HG03066 (cell line): ENCODE results near the gene C4orf46.

Experiments used
- ATAC-seq: cut with Tn5 transposase; IDR thresholded peaks from one replicate; pipeline ENCODE4 v1.9.1; 2021; ENCODE audit warnings: low read depth; ENCODE audit not compliant: unreplicated experiment

C4orf46 gene

DNA sequence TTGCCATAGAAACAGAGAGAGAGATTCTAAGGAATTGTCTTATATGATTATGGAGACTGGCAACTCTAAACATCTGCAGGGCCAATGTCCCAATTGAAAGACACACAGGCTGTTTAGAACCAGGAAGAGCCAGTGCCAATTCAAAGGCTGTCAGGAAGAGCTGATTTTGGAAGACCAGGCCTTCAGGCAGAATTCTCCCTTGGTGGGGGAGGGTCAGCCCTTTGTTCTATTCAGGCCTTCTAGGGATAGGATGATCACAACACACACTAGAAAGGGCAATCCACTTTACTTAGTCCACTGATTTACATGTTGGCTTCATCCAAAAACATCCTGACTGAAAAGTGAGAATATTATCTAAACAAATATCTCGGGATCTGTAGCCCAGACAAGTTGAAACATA is 15.2 kb downstream of the C4orf46 start:
- ATAC-seq = no peak

DNA sequence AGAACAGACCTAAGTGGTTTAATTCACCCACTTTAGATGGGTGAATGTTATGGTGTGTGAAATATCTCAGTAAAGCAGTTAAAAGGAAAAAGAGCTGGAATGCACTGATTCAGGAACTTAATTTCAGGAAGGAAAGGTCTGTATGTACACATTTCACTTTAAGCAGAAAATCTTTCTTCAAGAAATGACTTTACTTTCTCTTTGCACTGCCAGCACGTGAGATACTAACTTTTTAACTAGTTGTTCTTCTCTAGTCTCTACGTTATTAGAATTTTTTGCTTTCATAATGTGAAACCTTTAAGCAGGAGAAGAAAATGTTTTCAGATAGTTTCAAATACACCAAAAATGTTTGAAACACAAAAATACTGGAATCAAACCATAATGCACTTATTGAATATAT is 18.8 kb downstream of the C4orf46 start:
- no peak for ATAC-seq

DNA sequence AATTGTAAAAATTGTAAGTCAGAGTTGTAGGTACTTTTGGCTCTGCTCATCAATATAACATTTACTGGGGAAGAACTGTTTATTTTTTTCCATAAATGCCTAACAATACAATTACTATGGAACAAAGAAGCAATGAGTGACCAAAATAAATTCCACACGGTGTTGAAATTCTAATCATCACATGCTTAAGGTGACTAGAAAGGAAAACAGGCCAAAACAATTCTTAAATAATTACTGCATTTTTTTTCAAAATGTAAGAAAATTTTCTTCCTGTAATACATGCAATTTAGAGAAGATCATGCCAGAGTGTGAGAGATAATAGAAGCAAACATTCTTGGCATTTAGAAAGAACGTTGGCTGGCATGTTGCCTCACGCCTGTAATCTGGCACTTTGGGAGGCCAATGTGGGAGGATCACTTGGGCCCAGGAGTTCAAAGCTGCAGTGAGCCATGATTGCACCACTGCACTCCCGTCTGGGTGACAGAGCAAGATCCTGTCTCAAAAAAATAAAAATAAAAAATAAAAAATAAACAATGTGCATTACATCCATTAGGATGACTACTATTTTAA is 22.5 kb downstream of the C4orf46 start:
- ATAC-seq = no peak

DNA sequence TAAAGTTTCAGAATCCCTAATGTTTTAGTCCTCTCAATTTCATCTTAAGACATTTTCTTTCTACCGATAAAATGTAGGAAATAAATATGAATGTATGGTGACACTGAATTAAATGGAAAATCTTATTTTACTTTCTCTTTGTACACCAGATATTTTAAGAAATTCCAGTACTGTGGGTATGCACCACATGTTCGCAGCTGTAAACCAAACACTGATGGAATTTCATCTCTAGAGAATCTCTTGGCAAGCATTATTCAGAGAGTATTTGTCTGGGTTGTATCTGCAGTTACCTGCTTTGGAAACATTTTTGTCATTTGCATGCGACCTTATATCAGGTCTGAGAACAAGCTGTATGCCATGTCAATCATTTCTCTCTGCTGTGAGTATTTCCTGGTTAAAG is 26.9 kb downstream of the C4orf46 start:
- ATAC-seq = no peak

DNA sequence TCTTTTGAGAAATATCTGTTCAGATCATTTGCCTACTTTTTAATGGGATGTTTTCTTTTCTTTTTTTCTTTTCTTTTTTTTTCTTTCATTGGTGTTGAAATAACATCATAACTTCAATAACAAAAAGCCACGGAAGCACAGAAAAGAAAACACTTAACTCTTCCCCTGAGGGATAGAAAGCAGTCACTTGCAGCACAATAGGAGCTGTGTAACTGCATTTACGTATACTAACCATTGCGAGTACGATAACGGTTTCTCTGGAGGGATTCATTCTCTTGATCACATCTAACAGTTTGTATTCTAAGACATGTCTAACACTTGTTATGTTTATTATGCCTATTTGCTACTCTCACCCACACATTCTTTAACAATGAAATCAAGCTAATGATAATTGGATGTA is 27.3 kb downstream of the C4orf46 start:
- no peak for ATAC-seq

DNA sequence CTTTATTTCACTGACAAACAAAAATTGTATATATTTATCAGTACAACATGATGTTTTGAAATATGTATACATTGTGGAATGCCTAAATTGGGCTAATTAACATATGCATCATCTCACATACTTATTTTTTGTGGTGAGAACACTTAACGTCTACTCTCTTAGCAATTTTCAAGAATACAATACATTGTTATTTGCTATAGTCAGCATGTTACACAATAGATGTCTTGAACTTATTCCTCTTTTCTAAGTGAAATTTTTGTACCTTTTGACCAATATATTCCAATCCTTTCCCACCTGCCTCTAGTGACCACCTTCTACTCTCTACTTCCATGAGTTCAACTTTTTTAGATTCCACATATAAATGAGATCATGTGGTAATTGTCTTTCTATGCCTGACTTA is 35.1 kb downstream of the C4orf46 start:
- no peak for ATAC-seq

DNA sequence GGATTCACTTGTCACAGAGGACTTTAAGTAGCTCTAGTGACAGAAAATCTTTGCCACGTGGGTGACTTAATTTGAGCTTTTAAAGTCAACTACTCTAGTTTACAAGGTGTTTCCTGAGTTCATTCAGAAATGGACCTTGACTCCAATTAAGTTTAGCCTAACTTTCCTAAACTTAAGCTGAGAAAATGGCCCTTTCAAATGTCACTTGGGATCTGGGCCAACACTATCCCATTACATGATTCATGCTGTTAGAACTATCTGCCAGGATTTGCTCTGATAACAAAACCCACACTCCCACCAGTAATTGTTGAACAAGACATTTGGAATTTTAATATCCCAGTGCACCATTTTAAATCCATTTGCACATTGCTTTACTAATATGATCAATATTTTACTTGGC is 40.8 kb downstream of the C4orf46 start:
- no peak for ATAC-seq

DNA sequence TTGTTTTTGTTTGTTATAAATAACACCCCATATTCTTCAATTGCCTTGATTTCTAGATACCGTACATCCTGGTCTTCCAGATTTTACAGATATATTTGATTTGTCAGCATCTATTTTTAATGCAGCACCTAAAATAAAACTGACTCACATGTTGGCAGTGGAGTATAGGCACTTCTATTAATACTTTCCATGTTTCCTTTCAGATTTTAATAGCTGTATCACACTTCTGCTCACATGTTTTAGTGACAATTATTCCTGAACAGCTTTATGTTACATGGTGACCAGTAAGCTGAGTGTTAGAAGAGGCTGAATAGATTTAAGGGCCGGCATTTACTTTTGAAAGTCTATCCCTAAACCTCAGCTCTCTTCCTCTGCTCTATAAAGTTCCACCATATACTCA is 46.1 kb downstream of the C4orf46 start:
- no peak for ATAC-seq

DNA sequence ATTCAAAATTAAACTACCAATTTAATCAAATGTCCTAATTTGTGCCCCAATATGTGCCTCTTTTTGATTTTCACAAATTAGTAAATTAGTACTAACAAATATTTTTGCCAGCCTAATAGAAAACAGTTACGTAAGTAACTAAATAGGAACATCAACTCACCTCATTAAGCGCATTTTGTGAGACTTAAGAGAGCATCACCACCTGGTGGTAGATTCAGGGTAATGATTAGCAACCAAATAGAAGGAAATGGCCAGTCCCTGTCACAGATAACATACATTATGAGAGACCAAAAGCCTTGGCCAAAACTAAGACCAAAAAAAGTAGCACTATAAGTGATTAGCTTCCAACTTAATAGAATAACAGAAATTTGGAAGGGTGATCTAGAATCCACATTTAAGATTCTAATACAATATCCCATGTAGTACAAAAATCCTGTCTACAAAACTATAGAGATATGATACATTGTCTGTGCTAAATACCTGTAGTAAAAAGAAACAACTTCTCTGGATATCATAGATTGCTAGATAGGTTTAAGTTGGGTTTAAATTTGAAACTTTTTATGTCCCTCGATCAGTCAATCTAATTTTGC is 46.7 kb downstream of the C4orf46 start:
- peak; percentile 89 for ATAC-seq

DNA sequence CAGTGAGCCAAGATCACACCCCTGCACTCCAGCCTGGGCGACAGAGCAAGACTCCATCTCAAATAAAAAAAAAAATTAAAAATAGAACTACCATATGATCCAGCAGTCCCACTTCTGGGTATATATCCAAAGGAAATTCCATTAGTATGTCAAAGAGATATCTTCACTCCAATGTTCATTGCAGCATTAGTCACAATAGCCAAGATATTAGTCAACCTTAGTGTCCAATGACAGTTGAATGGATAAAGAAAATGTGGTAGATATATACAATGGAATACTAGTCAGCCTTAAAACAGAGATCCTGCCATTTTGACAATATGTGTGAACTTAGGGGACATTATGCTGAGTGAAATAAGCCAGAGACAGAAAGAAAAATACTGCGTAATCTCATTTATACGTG is 49.4 kb downstream of the C4orf46 start:
- ATAC-seq = no peak

DNA sequence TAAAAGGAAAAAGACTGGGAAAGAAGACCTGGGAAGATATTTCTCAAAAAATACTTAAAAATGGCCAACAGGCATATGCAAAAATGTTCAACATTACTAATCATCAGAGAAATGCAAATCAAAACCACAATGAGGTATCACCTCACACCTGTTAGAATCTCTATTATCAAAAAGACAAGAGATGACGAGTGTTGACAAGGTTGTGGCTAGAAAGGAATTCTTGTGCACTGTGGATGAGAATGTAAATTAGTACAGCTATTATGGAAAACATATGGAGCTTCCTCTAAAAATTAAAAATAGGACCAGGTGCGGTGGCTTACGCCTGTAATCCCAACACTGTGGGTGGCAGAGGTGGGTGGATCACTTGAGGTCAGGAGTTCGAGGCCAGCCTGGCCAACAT is 50.0 kb downstream of the C4orf46 start:
- no peak for ATAC-seq

DNA sequence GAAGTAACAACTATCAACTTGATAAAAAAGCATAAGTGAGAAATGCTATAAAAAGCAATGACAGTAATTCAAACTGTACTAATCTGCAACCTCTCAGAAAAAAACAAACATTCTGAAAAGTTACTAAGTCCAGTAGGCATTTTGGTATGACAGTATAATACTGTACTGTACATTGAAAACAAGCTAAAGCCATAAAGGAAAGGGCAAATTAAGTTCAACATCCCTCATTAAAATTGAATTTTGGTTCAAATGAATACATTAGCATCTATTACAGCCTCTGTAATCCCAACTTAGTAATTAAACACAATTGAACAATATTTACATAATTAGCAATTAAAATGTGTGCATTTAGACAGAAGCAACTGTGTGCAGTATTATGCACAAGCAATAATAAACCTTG is 53.7 kb downstream of the C4orf46 start:
- no peak for ATAC-seq
